Measurements from ENCODE around the gene CAMK1D.
A peak's percentile ranks its signal among the peaks of the same experiment; 100 is the strongest.

CAMK1D gene

GRCh38 chr10:12393831-12394230, 44.5 kb downstream of the CAMK1D start:
- Histone ChIP-seq H4K8ac (ENCODE audit: low read depth, low read length) (no peak overlapping the region), H3K9ac (ENCODE audit: low read length) (no peak overlapping the region), H3K4me3 (ENCODE audit: low read length) (no peak overlapping the region), H3K56ac (ENCODE audit: low read length) (no peak overlapping the region), H4K5ac (ENCODE audit: low read length) (no peak overlapping the region), H3K79me1 (ENCODE audit: low read length) (no peaks in the 10 kb centered on the region), H2BK5ac (ENCODE audit: low read length) (no peak overlapping the region), H3K18ac (ENCODE audit: low read length) (no peak overlapping the region), H3K4me2 (ENCODE audit: low read length) (no peak overlapping the region), H3K79me2 (ENCODE audit: control insufficient read depth, insufficient read depth, low read length) (no peaks in the 10 kb centered on the region), H2BK120ac (ENCODE audit: low read depth, low read length) (no peak overlapping the region), H3K4me1 (ENCODE audit: control insufficient read depth, low read depth, low read length) (no peaks in the 10 kb centered on the region), H3K27me3 (ENCODE audit: insufficient read depth, low read length, poor library complexity) (no peaks in the 10 kb centered on the region), H3K36me3 (ENCODE audit: control insufficient read depth, insufficient read depth, low read length) (no peaks in the 10 kb centered on the region), H3K4ac (ENCODE audit: low read depth, low read length) (no peak overlapping the region), H2BK15ac (replicated peaks; ENCODE audit: low read depth) (no peak overlapping the region), H3K23ac (ENCODE audit: low read length) (no peak overlapping the region), H3K27ac (ENCODE audit: low read depth, low read length) (no peak overlapping the region), H2AK5ac (ENCODE audit: low read length) (no peak overlapping the region)
- WGBS (ENCODE audit: extremely low coverage, insufficient coverage, low lambda C conversion rate): no CpG with 5 or more reads among the region's 13 CpGs
- no peak for DNase-seq

GRCh38 chr10:12394241-12395033, 45.1 kb downstream of the CAMK1D start:
- Histone ChIP-seq H4K8ac (ENCODE audit: low read depth, low read length) (no peak overlapping the region), H2BK15ac (replicated peaks; ENCODE audit: low read depth) (no peak overlapping the region), H3K4ac (ENCODE audit: low read depth, low read length) (no peak overlapping the region), H3K79me2 (ENCODE audit: control insufficient read depth, insufficient read depth, low read length) (no peaks in the 10 kb centered on the region), H2BK5ac (ENCODE audit: low read length) (no peak overlapping the region), H2AK5ac (ENCODE audit: low read length) (no peak overlapping the region), H4K5ac (ENCODE audit: low read length) (no peak overlapping the region), H3K4me1 (ENCODE audit: control insufficient read depth, low read depth, low read length) (no peaks in the 10 kb centered on the region), H3K27ac (ENCODE audit: low read depth, low read length) (no peak overlapping the region), H3K23ac (ENCODE audit: low read length) (no peak overlapping the region), H3K4me3 (ENCODE audit: low read length) (no peak overlapping the region), H3K4me2 (ENCODE audit: low read length) (no peak overlapping the region), H3K27me3 (ENCODE audit: insufficient read depth, low read length, poor library complexity) (no peaks in the 10 kb centered on the region), H3K79me1 (ENCODE audit: low read length) (no peaks in the 10 kb centered on the region), H2BK120ac (ENCODE audit: low read depth, low read length) (no peak overlapping the region), H3K56ac (ENCODE audit: low read length) (no peak overlapping the region), H3K9ac (ENCODE audit: low read length) (no peak overlapping the region), H3K36me3 (ENCODE audit: control insufficient read depth, insufficient read depth, low read length) (no peaks in the 10 kb centered on the region), H3K18ac (ENCODE audit: low read length) (no peak overlapping the region)
- WGBS (ENCODE audit: extremely low coverage, insufficient coverage, low lambda C conversion rate): no CpG with 5 or more reads among the region's 8 CpGs
- peak; percentile 31 for DNase-seq

- Histone ChIP-seq H3K56ac (ENCODE audit: low read length) (no peak overlapping the region), H3K4ac (ENCODE audit: low read depth, low read length) (no peak overlapping the region), H3K18ac (ENCODE audit: low read length) (no peak overlapping the region), H4K5ac (ENCODE audit: low read length) (no peak overlapping the region), H2BK15ac (replicated peaks; ENCODE audit: low read depth) (no peak overlapping the region), H3K4me3 (ENCODE audit: low read length) (no peak overlapping the region), H3K27ac (ENCODE audit: low read depth, low read length) (no peak overlapping the region), H3K4me2 (ENCODE audit: low read length) (no peak overlapping the region), H2AK5ac (ENCODE audit: low read length) (no peak overlapping the region), H3K9ac (ENCODE audit: low read length) (no peak overlapping the region), H2BK120ac (ENCODE audit: low read depth, low read length) (no peak overlapping the region), H3K4me1 (ENCODE audit: control insufficient read depth, low read depth, low read length) (no peaks in the 10 kb centered on the region), H3K27me3 (ENCODE audit: insufficient read depth, low read length, poor library complexity) (no peaks in the 10 kb centered on the region), H2BK5ac (ENCODE audit: low read length) (no peak overlapping the region), H3K36me3 (ENCODE audit: control insufficient read depth, insufficient read depth, low read length) (no peaks in the 10 kb centered on the region), H3K79me1 (ENCODE audit: low read length) (no peaks in the 10 kb centered on the region), H3K79me2 (ENCODE audit: control insufficient read depth, insufficient read depth, low read length) (no peaks in the 10 kb centered on the region), H4K8ac (ENCODE audit: low read depth, low read length) (no peak overlapping the region), H3K23ac (ENCODE audit: low read length) (no peak overlapping the region)
- WGBS (ENCODE audit: extremely low coverage, insufficient coverage, low lambda C conversion rate): no CpG with 5 or more reads among the region's 9 CpGs
- no peak for DNase-seq
These were observed 46.7 kb downstream of the CAMK1D start for GRCh38 chr10:12396093-12396492.

- Histone ChIP-seq H2AK5ac (ENCODE audit: low read length) (no peak overlapping the region), H2BK15ac (replicated peaks; ENCODE audit: low read depth) (no peak overlapping the region), H3K9ac (ENCODE audit: low read length) (no peak overlapping the region), H3K27me3 (ENCODE audit: insufficient read depth, low read length, poor library complexity) (no peaks in the 10 kb centered on the region), H2BK120ac (ENCODE audit: low read depth, low read length) (no peak overlapping the region), H2BK5ac (ENCODE audit: low read length) (no peak overlapping the region), H3K4me2 (ENCODE audit: low read length) (no peak overlapping the region), H3K18ac (ENCODE audit: low read length) (no peak overlapping the region), H3K56ac (ENCODE audit: low read length) (no peak overlapping the region), H3K23ac (ENCODE audit: low read length) (no peak overlapping the region), H3K79me1 (ENCODE audit: low read length) (no peaks in the 10 kb centered on the region), H3K4ac (ENCODE audit: low read depth, low read length) (no peak overlapping the region), H4K5ac (ENCODE audit: low read length) (no peak overlapping the region), H3K4me1 (ENCODE audit: control insufficient read depth, low read depth, low read length) (no peaks in the 10 kb centered on the region), H4K8ac (ENCODE audit: low read depth, low read length) (no peak overlapping the region), H3K36me3 (ENCODE audit: control insufficient read depth, insufficient read depth, low read length) (no peaks in the 10 kb centered on the region), H3K27ac (ENCODE audit: low read depth, low read length) (no peak overlapping the region), H3K4me3 (ENCODE audit: low read length) (no peak overlapping the region), H3K79me2 (ENCODE audit: control insufficient read depth, insufficient read depth, low read length) (no peaks in the 10 kb centered on the region)
- WGBS (ENCODE audit: extremely low coverage, insufficient coverage, low lambda C conversion rate): no CpG with 5 or more reads among the region's 6 CpGs
- no peak for DNase-seq
These were observed 47.2 kb downstream of the CAMK1D start for GRCh38 chr10:12396567-12396966.

- no peak overlapping the region for H4K5ac ChIP-seq (ENCODE audit: low read length)
- WGBS (ENCODE audit: extremely low coverage, insufficient coverage, low lambda C conversion rate): no CpG with 5 or more reads among the region's 10 CpGs
These were observed 48.0 kb downstream of the CAMK1D start for GRCh38 chr10:12397147-12397896.

More at GRCh38 chr10:12397147-12397896, 48.0 kb downstream of the CAMK1D start:
- no peak overlapping the region for H2BK15ac ChIP-seq (replicated peaks; ENCODE audit: low read depth)
- no peak for DNase-seq
- H3K18ac ChIP-seq (ENCODE audit: low read length): no peak overlapping the region
- H3K23ac ChIP-seq (ENCODE audit: low read length): no peak overlapping the region
- H3K27ac ChIP-seq (ENCODE audit: low read depth, low read length): no peak overlapping the region
- no peaks in the 10 kb centered on the region for H3K79me2 ChIP-seq (ENCODE audit: control insufficient read depth, insufficient read depth, low read length)
- H3K9ac ChIP-seq (ENCODE audit: low read length): no peak overlapping the region
- H3K36me3 ChIP-seq (ENCODE audit: control insufficient read depth, insufficient read depth, low read length): no peaks in the 10 kb centered on the region
- H4K8ac ChIP-seq (ENCODE audit: low read depth, low read length): no peak overlapping the region
- H3K4ac ChIP-seq (ENCODE audit: low read depth, low read length): no peak overlapping the region
- no peaks in the 10 kb centered on the region for H3K27me3 ChIP-seq (ENCODE audit: insufficient read depth, low read length, poor library complexity)
- no peak overlapping the region for H2BK120ac ChIP-seq (ENCODE audit: low read depth, low read length)
- no peak overlapping the region for H3K4me3 ChIP-seq (ENCODE audit: low read length)
- no peak overlapping the region for H2AK5ac ChIP-seq (ENCODE audit: low read length)
- no peak overlapping the region for H3K56ac ChIP-seq (ENCODE audit: low read length)
- H3K4me1 ChIP-seq (ENCODE audit: control insufficient read depth, low read depth, low read length): no peaks in the 10 kb centered on the region
- no peak overlapping the region for H3K4me2 ChIP-seq (ENCODE audit: low read length)
- H3K79me1 ChIP-seq (ENCODE audit: low read length): no peaks in the 10 kb centered on the region
- no peak overlapping the region for H2BK5ac ChIP-seq (ENCODE audit: low read length)
